K562 (cell line): ENCODE data around the gene IGIP. TPM values are rescaled to one million over a fixed set of nuclear protein-coding genes. Genes with fewer than 3 reads are reported as not detected.

ENCODE experiments used
- ARID2 ChIP-seq: fragments of 450-650 bp; IDR thresholded peaks from 2 replicates; pipeline ENCODE4 v1.6.1; 2017; ENCODE audit warnings: antibody characterized with exemption, mild to moderate bottlenecking
- ASH1L ChIP-seq: fragments of 450-650 bp; IDR thresholded peaks from 2 replicates; pipeline ENCODE4 v1.6.1; 2018; ENCODE audit warnings: borderline replicate concordance, mild to moderate bottlenecking, low read depth; ENCODE audit not compliant: partially characterized antibody
- CEBPB ChIP-seq: fragments of 450-650 bp; IDR thresholded peaks from 2 replicates; pipeline ENCODE4 v1.6.1; 2016; ENCODE audit warnings: missing genetic modification characterization, missing compliant biosample characterization
- CTBP1 ChIP-seq: fragments of 450-650 bp; IDR thresholded peaks from 2 replicates; pipeline ENCODE4 v1.6.1; 2016; ENCODE audit warnings: borderline replicate concordance
- CTCF ChIP-seq, 3 experiments: IDR thresholded peaks in 2 of 3; conservative IDR thresholded peaks in 1 of 3; 2 replicates each; pipeline ENCODE4 v1.5.1; 2011 to 2012; ENCODE audit warnings: low read length in 3 of 3, mild to moderate bottlenecking in 3 of 3, control low read depth in 2 of 3, improper control_type of control experiment in 1 of 3, inconsistent platforms in 1 of 3, low read depth in 1 of 3, mixed read lengths in 1 of 3, moderate library complexity in 1 of 3; ENCODE audit not compliant: insufficient read depth in 2 of 3
- ETV1 ChIP-seq: fragments of 450-650 bp; conservative IDR thresholded peaks from 2 replicates; pipeline ENCODE4 v1.6.1; 2016; ENCODE audit warnings: missing genetic modification characterization, control low read depth, low read depth, missing compliant biosample characterization
- FIP1L1 ChIP-seq: fragments of 200-400 bp; formaldehyde crosslinking; IDR thresholded peaks from 2 replicates; pipeline ENCODE4 v1.6.1; 2018; ENCODE audit warnings: mild to moderate bottlenecking, low read depth, low read length; ENCODE audit not compliant: poor library complexity, severe bottlenecking
- FOXA3 ChIP-seq, 2 experiments: fragments of 450-650 bp in 1 of 2; sonication (generic) in 1 of 2; formaldehyde crosslinking; IDR thresholded peaks in 1 of 2; conservative IDR thresholded peaks in 1 of 2; 2 replicates each; pipeline versions ENCODE4 v1.4.0 to v1.8.0; 2020 to 2022; ENCODE audit warnings: mild to moderate bottlenecking in 2 of 2, missing genetic modification reagents in 1 of 2
- ILF3 ChIP-seq: fragments of 450-650 bp; IDR thresholded peaks from 2 replicates; pipeline ENCODE4 v1.6.1; 2018; ENCODE audit warnings: antibody characterized with exemption, mild to moderate bottlenecking, moderate library complexity, borderline replicate concordance
- MEF2A ChIP-seq: IDR thresholded peaks from 2 replicates; pipeline ENCODE4 v1.6.1; 2011; ENCODE audit warnings: low read depth, mild to moderate bottlenecking, low read length, moderate library complexity; ENCODE audit not compliant: control insufficient read depth
- MTA1 ChIP-seq: fragments of 450-650 bp; IDR thresholded peaks from 2 replicates; pipeline ENCODE4 v1.6.1; 2017; ENCODE audit warnings: borderline replicate concordance
- MYNN ChIP-seq, 2 experiments: sonication (generic); formaldehyde crosslinking in 1 of 2; IDR thresholded peaks; 2 replicates each; pipeline versions ENCODE4 v1.5.0 to v1.6.1; 2016 to 2020; ENCODE audit warnings: antibody characterized with exemption in 1 of 2, missing genetic modification reagents in 1 of 2
- NFE2 ChIP-seq: IDR thresholded peaks from 2 replicates; pipeline ENCODE4 v1.6.1; 2014; ENCODE audit warnings: antibody characterized with exemption, low read depth
- NRF1 ChIP-seq, 2 experiments: fragments of 450-650 bp; IDR thresholded peaks in 1 of 2; conservative IDR thresholded peaks in 1 of 2; 2 replicates each; pipeline ENCODE4 v1.6.1; 2014; ENCODE audit warnings: mild to moderate bottlenecking in 2 of 2
- PCBP2 ChIP-seq: fragments of 200-400 bp; formaldehyde crosslinking; IDR thresholded peaks from 2 replicates; pipeline ENCODE4 v1.6.1; 2018; ENCODE audit warnings: low read length, low read depth, mild to moderate bottlenecking, moderate library complexity; ENCODE audit not compliant: poor library complexity, severe bottlenecking
- RBM39 ChIP-seq: fragments of 200-400 bp; formaldehyde crosslinking; optimal IDR thresholded peaks from 2 replicates; pipeline ENCODE3; 2018; ENCODE audit warnings: low read depth, low read length
- SAFB2 ChIP-seq: fragments of 200-400 bp; formaldehyde crosslinking; IDR thresholded peaks from 2 replicates; pipeline ENCODE4 v1.6.1; 2018; ENCODE audit warnings: borderline replicate concordance, low read length, low read depth, moderate library complexity; ENCODE audit not compliant: severe bottlenecking
- VEZF1 ChIP-seq: fragments of 200-800 bp; sonication (Bioruptor generic); IDR thresholded peaks from 2 replicates; pipeline ENCODE4 v1.6.1; 2017; ENCODE audit warnings: missing genetic modification characterization, missing compliant biosample characterization
- YY1 ChIP-seq, 3 experiments: IDR thresholded peaks; 2 replicates each; pipeline ENCODE4 v1.6.1; 2011; ENCODE audit warnings: low read length in 2 of 3, mild to moderate bottlenecking in 2 of 3, moderate library complexity in 2 of 3, borderline replicate concordance in 1 of 3, control low read depth in 1 of 3, low read depth in 1 of 3; ENCODE audit not compliant: insufficient read depth in 3 of 3, insufficient replicate concordance in 2 of 3, control insufficient read depth in 1 of 3, insufficient read length in 1 of 3; ENCODE audit errors: extremely low read depth in 1 of 3
- ZNF224 ChIP-seq: sonication (generic); formaldehyde crosslinking; IDR thresholded peaks from 2 replicates; pipeline ENCODE4 v1.8.0; 2022; ENCODE audit warnings: mild to moderate bottlenecking, missing genetic modification reagents
- ZNF263 ChIP-seq: sonication (generic); formaldehyde crosslinking; IDR thresholded peaks from 2 replicates; pipeline ENCODE4 v1.8.0; 2022; ENCODE audit warnings: mild to moderate bottlenecking, missing genetic modification reagents, borderline replicate concordance
- ZNF384 ChIP-seq: IDR thresholded peaks from 2 replicates; pipeline ENCODE4 v1.6.1; 2012; ENCODE audit warnings: low read depth, low read length, improper control_type of control experiment
- ZNF830 ChIP-seq: fragments of 250-450 bp; sonication (Bioruptor Pico); IDR thresholded peaks from 2 replicates; pipeline ENCODE4 v1.5.0; 2021; ENCODE audit warnings: mild to moderate bottlenecking
- polyA plus RNA-seq, 8 experiments: library from polyadenylated mRNA; depleted of rRNA in 4 of 8; stranded (reverse) in 5 of 8; unstranded in 3 of 8; fragments of >200 nt; fragmentation: Nextera tagmentation in 2 of 8; fragmentation: Illumina TruSeq in 1 of 8; extraction: Ambion mirVana in 2 of 8; extraction: Trizol in 1 of 8; gene quantifications; 2 replicates each; pipeline versions ENCODE4 v1.2.1 to v1.2.3, GENCODE V29; 2011 to 2014; ENCODE audit warnings: inconsistent platforms in 1 of 8, missing spikeins in 1 of 8
- total RNA-seq, 7 experiments: library from RNA; depleted of rRNA in 6 of 7; stranded (reverse); fragments of >200 nt in 6 of 7; fragmentation: Illumina TruSeq in 2 of 7; extraction: Trizol in 2 of 7; gene quantifications; 2 replicates each; pipeline versions ENCODE4 v1.2.1 to v1.2.3, GENCODE V29; 2011 to 2021; ENCODE audit warnings: low replicate concordance in 1 of 7

The IGIP gene
- total and polyA plus RNA-seq, 9 of the 15 experiments (the other 6 are each of a cell fraction or from before 2014, with no cell fraction given) = 0.52 to 1.6 (median 1.2) TPM

- TF ChIP-seq ZNF263 (CRISPR knock-in tag) = 0 out of 2 replicates have a peak, but pooled peaks have one; percentile 43
- TF ChIP-seq NRF1 (conservative IDR thresholded peaks at IDR 0.05 in 1 of 2, IDR thresholded peaks at IDR 0.05 in 1 of 2) = no peak
- peak; percentile 88 to 95 (median 94) for TF ChIP-seq CTCF (IDR thresholded peaks at IDR 0.05 in 2 of 3, conservative IDR thresholded peaks at IDR 0.05 in 1 of 3; ENCODE audit: insufficient read depth in 2 of 3, low read depth in 1 of 3, low read length in 3 of 3)
- peak in 2 of 3 experiments; percentile 24 to 53 for TF ChIP-seq YY1 (IDR thresholded peaks at IDR 0.05; ENCODE audit: borderline replicate concordance in 1 of 3, control insufficient read depth in 1 of 3, extremely low read depth in 1 of 3, insufficient read depth in 3 of 3, insufficient read length in 1 of 3, insufficient replicate concordance in 2 of 3, low read depth in 1 of 3, low read length in 2 of 3)
- no peak for TF ChIP-seq NFE2
- peak; percentile 59; the same call in 1 of the 2 replicates for TF ChIP-seq ARID2
- TF ChIP-seq PCBP2 = no peak
- no peak for TF ChIP-seq ZNF830 (CRISPR knock-in tag)
- peak; percentile 56; the same call in 1 of the 2 replicates for TF ChIP-seq MYNN (IDR thresholded peaks at IDR 0.05)
- TF ChIP-seq MYNN (CRISPR knock-in tag; IDR thresholded peaks at IDR 0.05) = no peak
- no peak for TF ChIP-seq CEBPB (tag)
- TF ChIP-seq MTA1 = no peak
- TF ChIP-seq ETV1 = peak; percentile 68
- TF ChIP-seq CTBP1 = peak; percentile 32; the same call in 1 of the 2 replicates
- TF ChIP-seq ILF3 = no peak
- no peak for TF ChIP-seq SAFB2
- peak; percentile 36; the same call in 1 of the 2 replicates for TF ChIP-seq ZNF384
- no peak for TF ChIP-seq ASH1L
- no peak for TF ChIP-seq FOXA3 (CRISPR knock-in tag; conservative IDR thresholded peaks at IDR 0.05 in 1 of 2, IDR thresholded peaks at IDR 0.05 in 1 of 2)
- no peak for TF ChIP-seq FIP1L1
- no peak for TF ChIP-seq ZNF224 (CRISPR knock-in tag)
- no peak for TF ChIP-seq MEF2A
- TF ChIP-seq VEZF1 (CRISPR knock-in tag) = peak; percentile 75
- TF ChIP-seq RBM39 = no peak
These were observed 31.5 kb downstream of the IGIP start (continued) for GRCh38 chr5:140157032-140157781.
